GM20000 (cell line): ENCODE data around the gene PLEKHF1.

Experiments used
- DNase-seq: peaks from one replicate; pipeline ENCODE4 v3.0.0; 2012; ENCODE audit warnings: low spot score
- TF ChIP-seq, protein P1 (sequence below): IDR thresholded peaks from 2 replicates; pipeline ENCODE4 v1.5.1; 2012; ENCODE audit warnings: mild to moderate bottlenecking, control low read depth; ENCODE audit errors: extremely low read depth, missing control alignments

Gene PLEKHF1

DNA sequence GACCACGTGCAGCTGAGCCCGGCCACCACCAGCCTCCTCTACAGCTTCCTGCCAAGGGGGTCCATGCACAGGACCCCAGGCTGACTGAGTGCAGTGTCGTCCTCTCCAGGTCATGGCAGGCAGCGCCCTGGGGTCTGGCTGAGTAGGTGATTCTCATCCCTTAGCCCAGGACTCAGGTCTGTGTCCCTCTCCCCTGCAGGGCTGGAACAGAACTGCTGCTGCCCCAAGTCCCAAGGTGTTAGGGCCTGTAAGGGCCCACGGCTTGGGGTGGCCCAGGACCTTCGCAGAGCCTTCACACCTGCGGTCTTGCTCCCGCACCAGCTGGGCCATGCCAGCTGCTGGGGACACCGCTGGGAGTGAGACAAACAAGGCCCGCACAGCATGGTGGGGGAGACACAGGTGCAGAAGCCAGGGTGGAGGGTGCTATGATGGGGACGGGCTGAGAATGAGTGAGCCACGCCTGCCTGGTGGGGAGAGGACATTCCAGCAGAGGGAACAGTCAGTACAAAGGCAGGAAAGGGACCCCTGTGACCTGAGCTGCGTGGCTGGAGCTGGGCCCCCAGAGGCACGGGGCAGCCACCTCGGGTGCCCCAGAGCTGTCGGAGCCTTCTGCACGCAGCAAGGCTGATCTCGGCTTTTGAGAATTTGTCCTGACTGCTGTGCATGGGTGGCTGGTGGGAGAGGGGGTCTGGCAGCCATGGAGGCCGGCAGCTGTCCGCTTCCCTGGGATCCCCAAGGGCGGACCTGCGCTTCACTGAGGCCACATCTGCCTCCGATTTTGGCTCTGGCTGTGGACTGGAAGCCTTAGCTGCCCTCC lies 11.9 kb downstream of the PLEKHF1 start:
- TF ChIP-seq, protein P1, sequence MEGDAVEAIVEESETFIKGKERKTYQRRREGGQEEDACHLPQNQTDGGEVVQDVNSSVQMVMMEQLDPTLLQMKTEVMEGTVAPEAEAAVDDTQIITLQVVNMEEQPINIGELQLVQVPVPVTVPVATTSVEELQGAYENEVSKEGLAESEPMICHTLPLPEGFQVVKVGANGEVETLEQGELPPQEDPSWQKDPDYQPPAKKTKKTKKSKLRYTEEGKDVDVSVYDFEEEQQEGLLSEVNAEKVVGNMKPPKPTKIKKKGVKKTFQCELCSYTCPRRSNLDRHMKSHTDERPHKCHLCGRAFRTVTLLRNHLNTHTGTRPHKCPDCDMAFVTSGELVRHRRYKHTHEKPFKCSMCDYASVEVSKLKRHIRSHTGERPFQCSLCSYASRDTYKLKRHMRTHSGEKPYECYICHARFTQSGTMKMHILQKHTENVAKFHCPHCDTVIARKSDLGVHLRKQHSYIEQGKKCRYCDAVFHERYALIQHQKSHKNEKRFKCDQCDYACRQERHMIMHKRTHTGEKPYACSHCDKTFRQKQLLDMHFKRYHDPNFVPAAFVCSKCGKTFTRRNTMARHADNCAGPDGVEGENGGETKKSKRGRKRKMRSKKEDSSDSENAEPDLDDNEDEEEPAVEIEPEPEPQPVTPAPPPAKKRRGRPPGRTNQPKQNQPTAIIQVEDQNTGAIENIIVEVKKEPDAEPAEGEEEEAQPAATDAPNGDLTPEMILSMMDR = no peak
- DNase-seq = no peak

DNA sequence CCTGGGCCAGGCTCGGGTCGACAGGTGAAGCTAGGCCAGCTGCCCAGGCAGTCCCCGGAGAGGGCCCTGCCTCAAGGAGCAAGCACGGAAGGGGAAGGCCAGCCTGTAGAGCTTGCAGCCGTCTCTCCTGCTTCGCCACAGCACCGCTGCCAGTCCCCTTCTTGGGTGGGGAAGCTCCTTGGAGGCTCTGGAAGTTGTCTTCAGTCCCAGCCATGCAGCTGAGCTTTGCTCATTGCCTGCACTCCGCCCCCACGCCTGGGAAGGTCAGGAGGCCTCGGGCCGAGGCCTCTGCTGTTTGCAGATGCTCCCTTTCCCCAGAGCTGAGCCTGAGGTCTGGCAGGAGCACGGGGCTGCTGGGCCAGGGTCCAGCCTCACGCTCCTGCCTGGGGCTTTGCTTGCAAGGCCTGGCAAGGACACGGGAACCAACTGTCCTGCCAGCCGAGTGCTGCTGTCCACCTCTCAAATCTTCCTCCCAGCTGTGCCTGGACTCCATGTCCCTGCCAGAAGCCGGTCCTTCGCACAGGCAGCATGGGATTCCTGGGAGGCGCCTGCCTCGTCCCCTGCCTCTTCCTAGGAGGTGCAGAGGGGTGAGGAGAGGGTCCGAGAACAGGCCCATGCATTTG lies 13.3 kb downstream of the PLEKHF1 start:
- DNase-seq = no peak
- TF ChIP-seq, protein P1 = no peak

DNA sequence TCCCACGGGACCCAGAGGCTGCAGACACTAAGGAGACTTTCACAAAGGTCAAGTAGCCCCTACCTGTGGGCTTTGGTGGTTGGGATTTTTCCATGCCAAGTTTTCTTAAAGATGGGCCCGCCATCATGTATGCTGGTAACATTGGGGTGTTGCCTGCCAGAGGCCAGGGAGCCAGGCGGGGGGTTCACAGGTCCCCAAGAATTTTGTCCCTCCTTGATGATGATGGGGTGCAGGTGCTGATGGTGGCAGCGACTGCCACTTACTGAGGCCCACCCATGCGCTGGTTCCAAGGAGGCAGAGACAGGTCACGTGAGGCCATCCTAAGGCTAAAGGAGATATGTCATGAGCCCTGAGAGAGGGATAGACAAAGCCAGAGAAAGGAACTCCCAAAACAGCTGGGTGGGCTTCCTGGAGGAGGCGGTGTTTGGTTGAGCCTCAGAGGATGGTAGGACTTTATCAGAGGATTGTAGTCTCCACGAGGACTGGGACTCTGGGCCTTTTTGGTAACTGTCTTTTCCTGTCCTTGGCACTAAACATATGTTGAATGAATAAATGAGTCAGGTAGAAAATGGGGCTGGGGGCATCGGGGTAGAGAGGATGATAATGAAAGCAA lies 14.4 kb downstream of the PLEKHF1 start:
- TF ChIP-seq, protein P1 = no peak
- DNase-seq = no peak

DNA sequence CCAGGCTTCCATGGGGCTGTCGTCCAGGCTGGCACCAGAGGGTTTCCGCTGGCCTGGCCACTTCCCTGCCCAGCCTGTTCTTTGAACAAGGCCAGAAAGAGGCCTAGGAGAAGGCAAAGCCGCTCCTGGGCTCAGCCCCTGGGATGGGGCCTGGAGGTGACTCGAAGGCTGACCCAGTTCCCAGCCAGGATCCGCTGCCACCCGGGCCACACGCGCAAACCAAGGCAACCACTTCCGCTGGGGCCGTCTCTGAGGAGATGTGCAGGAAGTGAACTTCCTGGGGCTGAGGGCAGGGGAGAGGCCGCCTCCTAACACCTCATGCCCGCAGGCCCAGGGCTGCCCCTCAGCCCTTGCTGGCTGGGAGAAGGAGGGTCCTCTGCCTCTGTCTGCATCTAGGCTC lies 15.2 kb downstream of the PLEKHF1 start:
- TF ChIP-seq, protein P1 = no peak
- peak; percentile 69 for DNase-seq

DNA sequence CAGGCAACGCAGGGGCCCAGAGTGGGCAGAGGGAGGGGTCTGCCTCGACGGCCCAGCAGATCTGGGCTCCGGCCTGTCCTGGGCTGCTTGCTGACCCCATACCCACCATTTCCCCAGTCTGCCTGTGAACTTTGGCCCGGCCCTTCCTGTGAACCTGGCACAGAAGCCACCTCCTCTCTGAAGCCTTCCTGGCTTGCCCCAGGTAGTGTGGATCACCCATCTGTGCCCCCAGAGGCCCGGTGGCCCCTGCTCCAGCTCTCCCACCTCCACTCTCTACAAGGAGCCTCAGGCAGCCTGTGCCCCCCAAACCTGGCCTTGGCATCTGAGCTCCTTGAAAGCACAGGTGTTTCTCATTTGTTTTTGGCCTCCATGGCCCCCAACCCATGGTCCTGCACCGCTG lies 15.7 kb downstream of the PLEKHF1 start:
- TF ChIP-seq, protein P1 = no peak

DNA sequence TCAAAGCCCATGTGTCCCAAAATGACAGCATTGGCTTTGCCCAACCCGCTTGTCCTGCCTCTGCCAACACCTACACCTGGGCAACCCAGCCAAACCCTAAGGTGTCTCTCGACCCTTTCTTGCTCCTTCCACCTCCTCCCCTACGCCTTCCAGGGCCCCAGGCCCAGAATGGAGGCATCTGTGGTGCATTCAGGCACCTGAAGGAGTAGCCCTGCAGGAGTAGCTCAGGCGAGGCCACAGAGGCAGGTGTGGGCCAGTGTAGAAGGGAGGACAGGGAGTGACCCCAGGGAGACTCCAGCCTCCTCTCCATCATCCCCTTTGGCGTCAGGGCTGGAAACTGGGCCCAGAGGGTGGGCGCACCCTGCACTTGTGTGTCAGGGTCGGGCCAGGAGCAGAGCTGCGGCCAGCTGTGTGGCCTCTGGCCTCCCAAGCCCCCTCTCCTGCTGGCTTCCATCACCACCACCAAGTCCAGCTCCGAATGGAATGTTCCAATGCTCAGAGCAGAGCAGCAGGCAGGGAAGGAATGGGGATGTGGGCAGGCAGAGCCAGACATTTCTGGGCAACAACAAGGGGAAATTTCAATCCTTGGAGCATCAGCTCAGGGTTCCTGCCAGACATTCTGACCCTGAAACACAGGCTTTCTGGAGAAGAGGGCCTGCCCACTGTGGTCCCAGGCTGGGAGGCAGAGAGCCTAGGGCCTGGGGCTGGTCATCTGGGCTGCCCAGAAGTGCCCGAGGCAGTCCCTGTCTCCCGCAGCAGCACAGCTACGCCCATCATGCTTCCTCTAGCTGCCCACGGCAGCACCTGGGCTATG lies 16.4 kb downstream of the PLEKHF1 start:
- TF ChIP-seq, protein P1 = no peak
- no peak for DNase-seq

More for the DNA sequence above, 15.7 kb downstream of the PLEKHF1 start:
- no peak for DNase-seq
